Astrocyte of the hippocampus (primary cell): Measurements from ENCODE around the gene RAP1GAP.

Experiments
- DNase-seq: peaks from one replicate; pipeline ENCODE4 v3.0.0; 2011; ENCODE audit warnings: low read depth, low spot score

Gene RAP1GAP

GRCh38 chr1:21592086-21592865 is 76.9 kb downstream of the RAP1GAP start:
- no peak for DNase-seq

GRCh38 chr1:21590934-21591333 is 78.2 kb downstream of the RAP1GAP start:
- no peak for DNase-seq

- DNase-seq = no peak
Observed at GRCh38 chr1:21590126-21590880, 78.9 kb downstream of the RAP1GAP start.

- no peak for DNase-seq
Observed at GRCh38 chr1:21589618-21590017, 79.5 kb downstream of the RAP1GAP start.

GRCh38 chr1:21587602-21587953 is 81.6 kb downstream of the RAP1GAP start:
- DNase-seq = no peak

DNA sequence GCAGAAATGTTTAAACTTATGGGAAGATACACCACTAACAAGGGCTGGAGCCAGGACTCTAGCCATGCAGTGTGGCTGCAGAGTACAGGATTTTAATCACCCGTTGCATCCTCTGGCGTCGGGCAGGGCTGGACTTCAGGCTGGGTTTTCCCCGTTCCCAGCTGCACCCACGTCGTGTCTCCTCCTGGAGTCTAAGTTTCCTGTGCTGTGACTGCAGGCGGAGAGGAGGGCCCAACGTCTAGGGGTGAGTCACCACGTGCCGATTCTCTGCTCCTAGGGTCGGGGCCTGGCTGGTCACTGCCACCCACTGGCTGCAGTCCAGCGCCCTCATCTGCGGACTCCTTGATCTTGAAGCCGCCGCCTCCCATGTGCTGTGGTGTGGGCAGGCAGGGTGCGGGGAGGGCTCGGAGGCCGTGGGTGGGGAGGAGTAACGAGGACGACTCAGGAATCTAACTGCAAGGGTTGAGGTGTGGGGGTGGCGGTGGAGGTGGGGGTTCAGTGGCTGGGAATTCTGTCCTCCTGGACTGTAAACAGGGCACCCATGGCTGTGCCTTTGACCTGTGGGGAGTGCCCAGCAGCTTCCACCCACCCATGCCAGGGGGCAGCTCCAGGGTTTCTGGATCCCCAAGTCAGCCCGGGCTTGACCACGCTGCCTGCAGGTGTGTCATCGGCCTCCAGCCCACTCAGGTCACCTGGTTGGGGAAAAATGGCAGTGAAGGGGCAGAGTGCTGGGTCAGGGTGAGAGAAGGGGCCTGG is 82.1 kb downstream of the RAP1GAP start:
- peak; percentile 88 for DNase-seq

- no peak for DNase-seq
Observed at GRCh38 chr1:21586222-21586621, 82.9 kb downstream of the RAP1GAP start.

- no peak for DNase-seq
Observed at GRCh38 chr1:21585037-21585436, 84.1 kb downstream of the RAP1GAP start.

DNA sequence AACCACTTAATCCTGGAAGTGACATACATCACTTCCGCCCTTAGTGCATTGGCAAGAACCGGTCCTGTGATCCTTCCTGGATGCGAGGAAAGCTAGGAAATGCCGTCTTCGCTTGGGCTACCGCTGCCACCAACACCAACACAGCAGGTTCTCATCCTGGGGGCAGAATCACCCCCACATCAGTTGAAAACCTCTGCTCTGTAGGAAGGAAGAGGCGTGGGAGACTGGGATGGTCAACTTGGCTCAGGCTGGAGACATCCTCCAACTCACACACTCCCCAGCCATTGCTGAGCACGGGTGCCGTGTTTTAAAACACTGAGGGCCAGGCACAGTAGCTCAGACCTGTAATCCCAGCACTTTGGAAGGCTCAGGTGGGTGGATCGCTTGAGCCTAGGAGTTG is 85.1 kb downstream of the RAP1GAP start:
- no peak for DNase-seq

GRCh38 chr1:21579791-21580190 is 89.4 kb downstream of the RAP1GAP start:
- DNase-seq = no peak

GRCh38 chr1:21577933-21578332 is 91.2 kb downstream of the RAP1GAP start:
- DNase-seq = no peak

DNA sequence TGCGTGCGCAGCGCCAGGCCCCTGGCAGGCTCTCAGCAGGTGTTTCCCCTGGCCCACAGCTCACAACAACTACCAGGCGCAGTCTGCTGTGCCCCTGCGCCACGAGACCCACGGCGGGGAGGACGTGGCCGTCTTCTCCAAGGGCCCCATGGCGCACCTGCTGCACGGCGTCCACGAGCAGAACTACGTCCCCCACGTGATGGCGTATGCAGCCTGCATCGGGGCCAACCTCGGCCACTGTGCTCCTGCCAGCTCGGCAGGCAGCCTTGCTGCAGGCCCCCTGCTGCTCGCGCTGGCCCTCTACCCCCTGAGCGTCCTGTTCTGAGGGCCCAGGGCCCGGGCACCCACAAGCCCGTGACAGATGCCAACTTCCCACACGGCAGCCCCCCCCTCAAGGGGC is 91.8 kb downstream of the RAP1GAP start:
- DNase-seq = no peak

DNA sequence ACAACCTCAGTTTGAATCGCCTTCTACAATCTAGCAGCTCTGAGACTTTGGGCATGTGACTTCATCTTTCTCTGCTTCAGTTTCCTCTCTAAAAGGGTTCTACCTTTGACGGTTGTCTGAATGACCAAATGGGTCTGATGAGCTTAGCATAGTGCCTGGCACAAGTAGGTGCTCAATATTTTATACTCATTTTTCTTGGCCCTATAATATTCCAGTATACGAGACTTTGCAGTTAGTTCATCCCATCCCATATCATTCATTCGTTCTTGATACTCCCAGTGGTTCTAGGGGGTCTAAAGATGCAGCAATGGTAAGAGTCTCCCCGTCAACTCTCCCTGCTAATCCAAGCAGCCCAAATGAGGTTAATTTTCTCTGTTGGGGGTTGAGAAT is 92.4 kb downstream of the RAP1GAP start:
- no peak for DNase-seq

DNA sequence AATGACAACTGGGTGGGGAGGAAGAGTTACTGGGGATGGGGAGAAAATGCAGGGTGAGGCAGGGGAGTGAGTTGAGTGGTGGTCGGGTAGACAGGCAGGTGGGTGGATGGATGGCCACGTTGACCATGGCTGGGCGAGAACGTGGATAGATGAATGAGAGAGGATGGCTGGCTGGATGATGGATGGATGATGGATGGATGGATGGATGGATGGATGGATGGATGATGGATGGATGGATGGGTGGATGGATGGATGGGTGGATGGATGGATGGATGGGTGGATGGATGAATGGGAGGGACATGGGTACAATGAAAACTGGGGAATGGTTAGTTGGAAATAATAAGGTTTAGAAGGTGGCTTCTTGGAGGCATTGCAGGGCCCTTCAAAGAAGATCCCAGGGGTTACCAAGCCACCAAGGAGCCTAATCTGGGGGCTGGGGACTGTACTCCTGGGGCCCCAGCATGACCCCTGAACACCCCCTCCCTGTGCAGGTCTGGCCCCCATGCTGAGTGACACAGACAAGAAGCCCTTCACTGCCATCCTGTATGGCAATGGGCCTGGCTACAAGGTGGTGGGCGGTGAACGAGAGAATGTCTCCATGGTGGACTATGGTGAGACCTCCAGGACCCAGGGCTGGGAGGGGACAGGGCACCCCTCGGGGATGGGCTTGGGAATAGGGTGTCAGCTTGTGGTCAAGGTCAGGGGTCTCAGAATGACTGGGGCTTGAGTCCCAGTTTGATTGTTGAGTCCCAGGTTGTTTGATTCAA is 92.9 kb downstream of the RAP1GAP start:
- no peak for DNase-seq

- DNase-seq = no peak
Observed at GRCh38 chr1:21575351-21575942, 93.7 kb downstream of the RAP1GAP start.

GRCh38 chr1:21574466-21575151 is 94.5 kb downstream of the RAP1GAP start:
- DNase-seq = peak; percentile 83

DNA sequence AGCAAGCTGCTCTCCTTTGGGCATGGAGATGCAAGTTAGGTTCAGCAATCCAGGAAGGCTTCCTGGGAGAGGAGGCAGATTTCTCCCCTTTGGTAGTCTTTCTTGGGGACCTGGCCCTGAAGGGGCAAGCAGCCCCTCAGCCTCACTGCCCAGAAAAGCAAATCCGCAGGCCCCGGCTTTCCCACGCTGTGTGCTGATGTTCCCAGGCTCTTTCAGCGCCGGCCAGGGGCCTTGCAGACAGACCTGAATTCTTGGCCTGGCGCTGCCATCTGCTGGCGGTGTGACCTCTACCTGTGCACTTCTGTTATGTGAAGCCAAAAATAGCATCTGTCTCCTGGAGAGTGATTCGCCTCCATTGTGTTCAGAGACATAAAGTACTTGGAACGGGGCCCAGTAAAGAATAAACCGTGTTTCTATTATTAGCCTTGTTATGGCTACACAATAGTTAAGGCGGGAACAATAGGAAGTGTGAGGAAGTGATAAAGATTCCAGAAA is 95.1 kb downstream of the RAP1GAP start:
- peak; percentile 87 for DNase-seq

GRCh38 chr1:21573475-21573874 is 95.7 kb downstream of the RAP1GAP start:
- no peak for DNase-seq

GRCh38 chr1:21572735-21573277 is 96.4 kb downstream of the RAP1GAP start:
- DNase-seq = no peak

DNA sequence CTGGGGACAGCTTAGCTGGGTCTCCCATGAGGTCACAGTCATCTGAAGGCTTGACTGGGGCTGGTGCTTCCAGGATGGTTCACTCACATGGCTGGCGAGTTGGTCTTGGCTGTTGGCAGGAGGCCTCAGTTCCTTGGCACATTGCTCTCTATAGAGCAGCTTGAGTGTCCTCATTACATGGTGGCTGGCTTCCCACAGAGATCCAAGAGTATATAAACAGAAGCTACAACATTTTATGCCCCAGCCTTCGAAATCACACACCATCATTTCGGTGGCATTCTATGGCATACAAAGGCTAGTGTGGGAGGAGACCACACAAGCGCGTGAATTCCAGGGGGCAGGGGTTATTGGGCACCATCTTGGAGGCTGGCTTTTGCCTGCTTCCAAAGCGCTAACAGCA is 96.9 kb downstream of the RAP1GAP start:
- DNase-seq = no peak
